Osteoblast (primary cell): ENCODE data around the gene OSBP2. TPM values are rescaled to one million over a fixed set of nuclear protein-coding genes. Genes with fewer than 3 reads are reported as not detected.

Source experiments
- DNase-seq: peaks from one replicate; pipeline ENCODE4 v3.0.0; 2011; ENCODE audit warnings: low spot score, mixed read lengths; ENCODE audit not compliant: insufficient read length; ENCODE audit errors: missing footprints
- H2AFZ ChIP-seq: 2 replicates; pipeline ENCODE4 v1.6.0; 2011; ENCODE audit warnings: mild to moderate bottlenecking, low read length
- H3K27ac ChIP-seq: 2 replicates; pipeline ENCODE4 v1.5.1; 2011; ENCODE audit warnings: mild to moderate bottlenecking, low read depth, low read length, moderate library complexity
- H3K27me3 ChIP-seq: 2 replicates; pipeline ENCODE4 v1.6.0; 2012; ENCODE audit warnings: mild to moderate bottlenecking, control low read depth, inconsistent platforms, low read length, moderate library complexity; ENCODE audit not compliant: insufficient read depth
- H3K36me3 ChIP-seq: 2 replicates; pipeline ENCODE4 v1.5.1; 2011; ENCODE audit warnings: mild to moderate bottlenecking, low read length, control low read depth, moderate library complexity; ENCODE audit not compliant: insufficient read depth
- H3K4me1 ChIP-seq: 2 replicates; pipeline ENCODE4 v1.5.1; 2011; ENCODE audit warnings: mild to moderate bottlenecking, low read length, control low read depth, moderate library complexity; ENCODE audit not compliant: insufficient read depth
- H3K4me2 ChIP-seq: 2 replicates; pipeline ENCODE4 v1.6.0; 2011; ENCODE audit warnings: mild to moderate bottlenecking, low read length; ENCODE audit not compliant: insufficient read depth
- H3K4me3 ChIP-seq: fragments of 200-600 bp; sonication (generic); 3 replicates; pipeline ENCODE4 v1.5.1; 2012; ENCODE audit warnings: mild to moderate bottlenecking, low read length, inconsistent platforms; ENCODE audit not compliant: insufficient read depth
- H3K79me2 ChIP-seq: 2 replicates; pipeline ENCODE4 v1.6.0; 2012; ENCODE audit warnings: mild to moderate bottlenecking, low read length, control low read depth, inconsistent platforms; ENCODE audit not compliant: insufficient read depth
- H3K9me3 ChIP-seq: 2 replicates; pipeline ENCODE4 v1.5.1; 2011; ENCODE audit warnings: low read depth, low read length, control low read depth
- H4K20me1 ChIP-seq: 2 replicates; pipeline ENCODE4 v1.6.0; 2012; ENCODE audit warnings: mild to moderate bottlenecking, low read length, control low read depth; ENCODE audit not compliant: insufficient read depth
- CTCF ChIP-seq: IDR thresholded peaks from 2 replicates; pipeline ENCODE4 v1.5.1; 2011; ENCODE audit warnings: mild to moderate bottlenecking, low read depth, low read length, moderate library complexity; ENCODE audit errors: extremely low read depth
- total RNA-seq: library from RNA; depleted of rRNA; stranded (reverse); fragments of >200 nt; gene quantifications from 2 replicates; pipeline ENCODE4 v1.2.3, GENCODE V29; 2012

OSBP2 gene
- total RNA-seq, 1 donor = 4.3 TPM

GRCh38 chr22:30714062-30714461, 19.4 kb downstream of the OSBP2 start:
- H3K27me3 ChIP-seq = no peaks in the 10 kb centered on the region
- no peaks in the 10 kb centered on the region for H4K20me1 ChIP-seq
- no peak overlapping the region for H3K4me3 ChIP-seq
- H2AFZ ChIP-seq = no peak overlapping the region
- no peaks in the 10 kb centered on the region for H3K79me2 ChIP-seq
- H3K36me3 ChIP-seq = no peaks in the 10 kb centered on the region
- no peak for DNase-seq
- H3K4me2 ChIP-seq = no peak overlapping the region
- H3K9me3 ChIP-seq = no peaks in the 10 kb centered on the region
- peaks cover 15% of the 10 kb centered on the region for H3K4me1 ChIP-seq
- no peak for TF ChIP-seq CTCF
- H3K27ac ChIP-seq = no peak overlapping the region

- no peaks in the 10 kb centered on the region for H3K36me3 ChIP-seq
- H3K4me2 ChIP-seq = peak overlapping the region; percentile 32
- H3K4me1 ChIP-seq = peaks cover 15% of the 10 kb centered on the region
- H4K20me1 ChIP-seq = no peaks in the 10 kb centered on the region
- H3K4me3 ChIP-seq = no peak overlapping the region
- H3K9me3 ChIP-seq = no peaks in the 10 kb centered on the region
- H3K27ac ChIP-seq = peak overlapping the region; percentile 27
- peak; percentile 80 for DNase-seq
- H3K79me2 ChIP-seq = no peaks in the 10 kb centered on the region
- no peak for TF ChIP-seq CTCF
- H3K27me3 ChIP-seq = no peaks in the 10 kb centered on the region
- peak overlapping the region; percentile 45 for H2AFZ ChIP-seq
Observed at GRCh38 chr22:30717331-30717921, 22.8 kb downstream of the OSBP2 start.

DNA sequence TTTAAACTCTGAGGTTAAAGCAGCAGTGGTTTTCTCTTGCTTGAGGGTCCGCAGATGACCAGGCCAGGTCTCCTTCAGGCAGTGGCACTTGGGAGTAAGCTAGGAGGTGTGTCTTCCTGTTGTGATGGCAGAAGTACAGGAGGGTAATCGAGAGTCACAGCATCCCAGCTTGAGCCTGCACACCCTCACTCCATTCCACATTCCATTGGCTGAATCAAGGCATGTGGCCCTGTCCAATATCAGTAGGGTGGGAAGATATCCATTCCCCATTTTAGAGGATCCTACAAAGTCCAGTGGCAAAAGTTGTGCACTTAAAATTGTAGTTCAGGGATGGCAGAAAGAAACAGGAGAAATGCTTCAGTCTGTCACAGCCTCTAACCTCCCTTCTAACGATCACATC, 23.3 kb downstream of the OSBP2 start:
- TF ChIP-seq CTCF = no peak
- Histone ChIP-seq H2AFZ (no peak overlapping the region), H3K36me3 (no peaks in the 10 kb centered on the region), H3K27ac (peak overlapping the region; percentile 27), H3K27me3 (no peaks in the 10 kb centered on the region), H3K4me3 (no peak overlapping the region), H3K4me1 (peaks cover 15% of the 10 kb centered on the region), H3K79me2 (no peaks in the 10 kb centered on the region), H3K9me3 (no peaks in the 10 kb centered on the region), H3K4me2 (peak overlapping the region; percentile 32), H4K20me1 (no peaks in the 10 kb centered on the region)
- no peak for DNase-seq

- H3K36me3 ChIP-seq = no peaks in the 10 kb centered on the region
- no peak overlapping the region for H2AFZ ChIP-seq
- no peak overlapping the region for H3K4me2 ChIP-seq
- TF ChIP-seq CTCF = no peak
- peaks cover 15% of the 10 kb centered on the region for H3K4me1 ChIP-seq
- H3K4me3 ChIP-seq = no peak overlapping the region
- H3K27ac ChIP-seq = no peak overlapping the region
- no peaks in the 10 kb centered on the region for H3K27me3 ChIP-seq
- no peaks in the 10 kb centered on the region for H4K20me1 ChIP-seq
- no peak for DNase-seq
- H3K9me3 ChIP-seq = no peaks in the 10 kb centered on the region
- H3K79me2 ChIP-seq = no peaks in the 10 kb centered on the region
Observed at GRCh38 chr22:30718491-30718890, 23.8 kb downstream of the OSBP2 start.
